Spleen (tissue), 7 donors: ENCODE measurements around the gene YWHAQ.

Experiments used
- CTCF ChIP-seq, 11 experiments: fragments of 200-600 bp in 7 of 11; fragments of 450-650 bp in 4 of 11; sonication (generic) in 4 of 11; IDR thresholded peaks in 8 of 11; conservative IDR thresholded peaks in 3 of 11; 1 replicate in 7 of 11; 2 replicates in 4 of 11; pipeline versions ENCODE4 v1.4.0 to v1.8.0; 2016 to 2021; ENCODE audit warnings: antibody characterized with exemption in 11 of 11, inconsistent platforms in 4 of 11, mild to moderate bottlenecking in 1 of 11
- POLR2A ChIP-seq, 3 donors: fragments of 450-650 bp; IDR thresholded peaks; one replicate each; pipeline ENCODE4 v1.5.1; 2017; ENCODE audit warnings: antibody characterized with exemption in 3 of 3, mild to moderate bottlenecking in 1 of 3
- POLR2AphosphoS5 ChIP-seq, 3 donors: sonication (generic); formaldehyde crosslinking; IDR thresholded peaks; one replicate each; pipeline ENCODE4 v1.5.1; 2017; ENCODE audit warnings: antibody characterized with exemption in 3 of 3
- donor health status: DM: no; HTN: no; CAD: no; lungs with moderate emphysema.
- donor health status: DM: no; HTN: no; CAD: no.
- donor health status: DM: no; HTN: no; CAD: no.

GRCh38 chr2:9552219-9553178, 78.3 kb downstream of the YWHAQ start:
- no peak for TF ChIP-seq CTCF (IDR thresholded peaks at IDR 0.05 in 8 of 11, conservative IDR thresholded peaks at IDR 0.05 in 3 of 11)
- TF ChIP-seq POLR2AphosphoS5 (IDR thresholded peaks at IDR 0.05), result no peak
- no peak for TF ChIP-seq POLR2A (IDR thresholded peaks at IDR 0.05)
